Muscle layer of colon (tissue), 2 donors: Measurements from ENCODE around the gene VENTX.

Experiments
- H3K27ac ChIP-seq: one replicate; pipeline ENCODE4 v1.7.0; 2013; ENCODE audit warnings: low read depth, mild to moderate bottlenecking, low read length, moderate library complexity
- H3K27me3 ChIP-seq, 2 donors: one replicate each; pipeline ENCODE4 v1.7.0; 2013; ENCODE audit warnings: low read length in 2 of 2, mild to moderate bottlenecking in 2 of 2; ENCODE audit not compliant: insufficient read depth in 2 of 2, control insufficient read depth in 1 of 2
- H3K36me3 ChIP-seq: one replicate; pipeline ENCODE4 v1.7.0; 2013; ENCODE audit warnings: mild to moderate bottlenecking, low read length; ENCODE audit not compliant: insufficient read depth
- H3K4me1 ChIP-seq: one replicate; pipeline ENCODE4 v1.7.0; 2013; ENCODE audit warnings: mild to moderate bottlenecking, low read length; ENCODE audit not compliant: insufficient read depth
- H3K4me3 ChIP-seq, 2 donors: one replicate each; pipeline ENCODE4 v1.7.0; 2013; ENCODE audit warnings: low read length in 2 of 2, low read depth in 1 of 2, mild to moderate bottlenecking in 1 of 2, moderate library complexity in 1 of 2
- H3K9ac ChIP-seq: one replicate; pipeline ENCODE4 v1.7.0; 2013; ENCODE audit warnings: low read length
- H3K9me3 ChIP-seq: one replicate; pipeline ENCODE4 v1.7.0; 2013; ENCODE audit warnings: mild to moderate bottlenecking, low read length
- donor health status: abdominal sarcoma.
- donor health status: Adenocarcinoma of cecum.

VENTX gene

GRCh38 chr10:133203652-133204195 is 33.9 kb upstream of the VENTX start:
- Histone ChIP-seq H3K9ac (no peak overlapping the region), H3K4me3 (no peak overlapping the region), H3K27me3 (no peaks in the 10 kb centered on the region), H3K9me3 (no peaks in the 10 kb centered on the region), H3K27ac (no peak overlapping the region), H3K4me1 (no peaks in the 10 kb centered on the region), H3K36me3 (no peaks in the 10 kb centered on the region)

- H3K9ac ChIP-seq = no peak overlapping the region
- H3K9me3 ChIP-seq = no peaks in the 10 kb centered on the region
- no peaks in the 10 kb centered on the region for H3K27me3 ChIP-seq
- no peak overlapping the region for H3K4me3 ChIP-seq
- H3K27ac ChIP-seq = no peak overlapping the region
- no peaks in the 10 kb centered on the region for H3K36me3 ChIP-seq
- no peaks in the 10 kb centered on the region for H3K4me1 ChIP-seq
Measured at GRCh38 chr10:133204226-133205015, 33.2 kb upstream of the VENTX start.

- no peak overlapping the region for H3K9ac ChIP-seq
- H3K27ac ChIP-seq = no peak overlapping the region
- H3K36me3 ChIP-seq = no peaks in the 10 kb centered on the region
- H3K4me3 ChIP-seq = no peak overlapping the region
- H3K9me3 ChIP-seq = no peaks in the 10 kb centered on the region
- H3K27me3 ChIP-seq = no peaks in the 10 kb centered on the region
- H3K4me1 ChIP-seq = no peaks in the 10 kb centered on the region
Measured at GRCh38 chr10:133205146-133205545, 32.5 kb upstream of the VENTX start.

- no peaks in the 10 kb centered on the region for H3K27me3 ChIP-seq
- H3K4me1 ChIP-seq = no peaks in the 10 kb centered on the region
- no peaks in the 10 kb centered on the region for H3K36me3 ChIP-seq
- no peak overlapping the region for H3K4me3 ChIP-seq
- H3K9me3 ChIP-seq = no peaks in the 10 kb centered on the region
- no peak overlapping the region for H3K27ac ChIP-seq
- H3K9ac ChIP-seq = no peak overlapping the region
Measured at GRCh38 chr10:133206356-133207040, 31.2 kb upstream of the VENTX start.

GRCh38 chr10:133207041-133207600 is 30.5 kb upstream of the VENTX start:
- Histone ChIP-seq H3K9ac (no peak overlapping the region), H3K4me1 (no peaks in the 10 kb centered on the region), H3K27me3 (no peaks in the 10 kb centered on the region), H3K27ac (no peak overlapping the region), H3K9me3 (no peaks in the 10 kb centered on the region), H3K36me3 (no peaks in the 10 kb centered on the region), H3K4me3 (no peak overlapping the region)

GRCh38 chr10:133207627-133208026 is 30.0 kb upstream of the VENTX start:
- H3K27me3 ChIP-seq = no peaks in the 10 kb centered on the region
- no peak overlapping the region for H3K4me3 ChIP-seq
- H3K36me3 ChIP-seq = no peaks in the 10 kb centered on the region
- H3K9me3 ChIP-seq = no peaks in the 10 kb centered on the region
- H3K4me1 ChIP-seq = no peaks in the 10 kb centered on the region
- H3K27ac ChIP-seq = no peak overlapping the region
- no peak overlapping the region for H3K9ac ChIP-seq

- H3K36me3 ChIP-seq = no peaks in the 10 kb centered on the region
- H3K4me1 ChIP-seq = no peaks in the 10 kb centered on the region
- H3K9me3 ChIP-seq = no peaks in the 10 kb centered on the region
- H3K27me3 ChIP-seq = no peaks in the 10 kb centered on the region
- H3K4me3 ChIP-seq = no peak overlapping the region
- no peak overlapping the region for H3K9ac ChIP-seq
- H3K27ac ChIP-seq = no peak overlapping the region
Measured at GRCh38 chr10:133208466-133208865, 29.2 kb upstream of the VENTX start.

- no peaks in the 10 kb centered on the region for H3K4me1 ChIP-seq
- no peak overlapping the region for H3K9ac ChIP-seq
- H3K9me3 ChIP-seq = no peaks in the 10 kb centered on the region
- no peaks in the 10 kb centered on the region for H3K27me3 ChIP-seq
- no peak overlapping the region for H3K4me3 ChIP-seq
- H3K27ac ChIP-seq = no peak overlapping the region
- no peaks in the 10 kb centered on the region for H3K36me3 ChIP-seq
Measured at GRCh38 chr10:133209117-133209516, 28.5 kb upstream of the VENTX start.

- H3K4me1 ChIP-seq = no peaks in the 10 kb centered on the region
- H3K36me3 ChIP-seq = no peaks in the 10 kb centered on the region
- H3K9me3 ChIP-seq = no peaks in the 10 kb centered on the region
- no peak overlapping the region for H3K4me3 ChIP-seq
- no peaks in the 10 kb centered on the region for H3K27me3 ChIP-seq
- no peak overlapping the region for H3K9ac ChIP-seq
- no peak overlapping the region for H3K27ac ChIP-seq
Measured at GRCh38 chr10:133209641-133210040, 28.0 kb upstream of the VENTX start.

- Histone ChIP-seq H3K9ac (no peak overlapping the region), H3K36me3 (no peaks in the 10 kb centered on the region), H3K4me3 (no peak overlapping the region), H3K4me1 (no peaks in the 10 kb centered on the region), H3K27me3 (no peaks in the 10 kb centered on the region), H3K27ac (no peak overlapping the region), H3K9me3 (no peaks in the 10 kb centered on the region)
Measured at GRCh38 chr10:133210398-133211140, 27.1 kb upstream of the VENTX start.
